Measurements from ENCODE around the gene RNF13.

- no peak for TF ChIP-seq CTCF (conservative IDR thresholded peaks at IDR 0.05 in 1 of 2, IDR thresholded peaks at IDR 0.05 in 1 of 2; ENCODE audit: extremely low read depth in 1 of 2, insufficient read depth in 1 of 2, low read depth in 1 of 2, low read length in 2 of 2)
- no peak for TF ChIP-seq EZH2 (IDR thresholded peaks at IDR 0.05; ENCODE audit: borderline replicate concordance, low read length)
Measured at GRCh38 chr3:149809699-149810098, 3.3 kb upstream of the RNF13 start.

Data from mammary epithelial cell (primary cell).